ENCODE results near the gene DESI1.
"Not testable (repeated sequence)": the region's sequence is repeated elsewhere in the genome, so short reads cannot be mapped to it uniquely, and the experiment has no call there.

DESI1 gene

DNA sequence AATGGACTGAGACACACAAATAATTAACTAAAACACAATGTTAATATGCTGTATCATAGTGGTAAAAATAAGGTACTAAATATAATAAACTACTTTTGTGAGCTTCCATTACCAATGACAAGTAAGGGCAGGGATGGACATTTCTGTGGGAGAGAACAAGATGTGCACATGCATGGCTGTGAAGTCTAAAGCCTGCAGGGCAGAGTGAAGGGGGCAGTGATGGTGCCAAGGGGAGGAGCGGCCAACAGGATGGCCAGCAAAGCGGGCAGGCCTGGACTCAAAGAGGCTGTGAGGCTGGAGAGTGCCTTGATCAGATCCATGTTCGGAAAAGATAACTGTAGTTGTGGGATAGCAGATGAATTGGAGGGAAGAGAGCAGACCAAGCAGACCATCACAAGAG lies 12.5 kb downstream of the DESI1 start:
- 0 out of 2 replicates have a peak, but pooled peaks cover 3% of the 10 kb centered on the region for H3K36me3 ChIP-seq (ENCODE audit: insufficient read depth, low read length)
- H3K27me3 ChIP-seq (ENCODE audit: insufficient read depth, low read length), result no peaks in the 10 kb centered on the region
- no peaks in the 10 kb centered on the region for H3K4me1 ChIP-seq (ENCODE audit: control insufficient read depth, insufficient read depth, low read length, unreplicated experiment)
- H3K27ac ChIP-seq (ENCODE audit: low read depth, low read length), result no peak overlapping the region
- no peak overlapping the region for H3K4me3 ChIP-seq (ENCODE audit: low read depth, low read length)
- no peak overlapping the region for H2AFZ ChIP-seq (ENCODE audit: low read length, unreplicated experiment)
- peaks cover 11% of the 10 kb centered on the region for H3K79me2 ChIP-seq (ENCODE audit: control insufficient read depth, insufficient read depth, low read length, unreplicated experiment)

DNA sequence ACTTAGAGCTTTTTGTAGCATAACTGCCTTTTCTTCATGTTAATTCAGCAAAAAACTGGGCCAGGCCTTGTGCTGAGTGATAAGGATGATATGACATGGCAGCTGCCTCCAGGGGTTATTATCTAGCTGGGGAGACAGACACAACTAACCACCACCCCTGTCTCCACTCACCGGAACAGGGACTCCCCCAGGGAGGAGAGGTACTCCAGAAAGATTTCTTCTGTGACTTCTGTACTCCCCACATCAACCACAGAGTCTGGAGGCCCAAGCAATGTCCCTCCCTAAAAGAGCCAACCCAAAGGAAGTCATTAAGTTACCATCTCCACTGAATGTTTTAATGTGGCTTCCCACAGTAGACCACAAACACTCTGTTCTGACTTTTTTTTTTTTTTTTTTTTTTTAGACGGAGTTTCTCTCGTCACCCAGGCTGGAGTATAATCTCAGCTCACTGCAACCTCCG lies 16.9 kb downstream of the DESI1 start:
- no peak overlapping the region for H3K27ac ChIP-seq (ENCODE audit: low read depth, low read length)

DNA sequence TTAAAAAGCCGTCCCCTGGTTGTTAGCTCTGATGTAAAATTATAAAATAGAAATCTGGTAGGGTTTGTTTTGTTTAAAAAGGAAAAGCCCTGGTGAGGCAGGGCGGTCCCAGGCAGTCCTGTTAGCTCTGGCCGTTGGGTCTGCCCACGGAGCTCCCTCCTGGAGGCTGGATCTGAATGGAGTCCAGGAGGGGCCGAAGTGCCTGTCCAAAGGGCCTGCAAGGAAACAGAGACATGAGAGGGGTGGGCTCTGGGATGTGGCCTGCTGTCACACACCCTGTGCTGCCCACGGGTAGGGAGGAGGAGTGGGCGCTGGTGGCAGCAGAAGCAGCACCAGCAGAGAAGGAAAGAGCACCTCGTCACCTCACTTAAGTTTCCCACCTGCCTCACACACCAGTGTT lies 19.9 kb downstream of the DESI1 start:
- Histone ChIP-seq H2AFZ (ENCODE audit: low read length, unreplicated experiment) (no peak overlapping the region), H3K79me2 (ENCODE audit: control insufficient read depth, insufficient read depth, low read length, unreplicated experiment) (no peaks in the 10 kb centered on the region), H3K27me3 (ENCODE audit: insufficient read depth, low read length) (no peaks in the 10 kb centered on the region), H3K4me3 (ENCODE audit: low read depth, low read length) (no peak overlapping the region), H3K4me1 (ENCODE audit: control insufficient read depth, insufficient read depth, low read length, unreplicated experiment) (peaks cover 25% of the 10 kb centered on the region), H3K36me3 (ENCODE audit: insufficient read depth, low read length) (0 out of 2 replicates have a peak, but pooled peaks cover 3% of the 10 kb centered on the region), H3K27ac (ENCODE audit: low read depth, low read length) (no peak overlapping the region)

More for the DNA sequence above, 16.9 kb downstream of the DESI1 start:
- H3K4me1 ChIP-seq (ENCODE audit: control insufficient read depth, insufficient read depth, low read length, unreplicated experiment), result peaks cover 3% of the 10 kb centered on the region
- H3K79me2 ChIP-seq (ENCODE audit: control insufficient read depth, insufficient read depth, low read length, unreplicated experiment), result no peaks in the 10 kb centered on the region
- 0 out of 2 replicates have a peak, but pooled peaks cover 3% of the 10 kb centered on the region for H3K36me3 ChIP-seq (ENCODE audit: insufficient read depth, low read length)
- no peak overlapping the region for H3K4me3 ChIP-seq (ENCODE audit: low read depth, low read length)
- H3K27me3 ChIP-seq (ENCODE audit: insufficient read depth, low read length), result no peaks in the 10 kb centered on the region
- no peak overlapping the region for H2AFZ ChIP-seq (ENCODE audit: low read length, unreplicated experiment)

DNA sequence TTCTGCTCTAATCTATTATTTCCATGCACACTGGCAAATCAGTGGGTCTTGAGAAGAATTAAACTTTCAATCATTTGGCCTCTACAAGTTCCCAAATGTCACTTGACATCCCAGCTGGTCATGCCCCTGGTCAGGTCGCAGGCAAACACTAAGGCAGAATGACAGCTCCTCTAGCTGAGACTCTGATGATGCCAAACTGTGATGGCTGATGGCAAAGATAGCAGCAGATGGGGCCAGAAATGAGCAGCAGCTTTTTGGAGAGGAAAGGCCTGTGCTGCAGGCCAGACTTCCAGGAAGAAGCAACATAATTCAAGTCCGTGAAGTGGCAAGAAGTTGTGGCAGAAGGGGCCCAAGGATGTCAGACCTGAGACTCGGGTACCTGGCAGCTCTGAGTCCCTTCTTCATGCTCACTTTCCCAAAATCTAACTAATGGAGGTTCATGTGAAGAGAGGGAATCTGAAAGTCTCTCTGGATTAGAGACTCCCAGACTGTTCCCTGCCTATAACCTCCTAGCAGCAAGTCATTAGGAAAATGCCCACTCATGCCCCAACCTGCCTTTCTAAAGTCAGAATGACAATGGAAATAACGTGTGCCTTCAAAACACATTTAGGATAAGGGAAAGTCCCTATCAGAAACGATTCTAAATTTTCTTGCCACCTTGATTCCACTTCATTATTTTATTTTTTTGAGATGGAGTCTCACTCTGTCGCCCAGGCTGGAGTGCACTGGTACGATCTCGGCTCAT lies 21.8 kb downstream of the DESI1 start:
- Histone ChIP-seq H3K4me1 (ENCODE audit: control insufficient read depth, insufficient read depth, low read length, unreplicated experiment) (peaks cover 25% of the 10 kb centered on the region), H3K79me2 (ENCODE audit: control insufficient read depth, insufficient read depth, low read length, unreplicated experiment) (no peaks in the 10 kb centered on the region), H3K4me3 (ENCODE audit: low read depth, low read length) (no peak overlapping the region), H2AFZ (ENCODE audit: low read length, unreplicated experiment) (no peak overlapping the region), H3K27me3 (ENCODE audit: insufficient read depth, low read length) (no peaks in the 10 kb centered on the region), H3K27ac (ENCODE audit: low read depth, low read length) (peak overlapping the region; percentile 80), H3K36me3 (ENCODE audit: insufficient read depth, low read length) (no peaks in the 10 kb centered on the region)

DNA sequence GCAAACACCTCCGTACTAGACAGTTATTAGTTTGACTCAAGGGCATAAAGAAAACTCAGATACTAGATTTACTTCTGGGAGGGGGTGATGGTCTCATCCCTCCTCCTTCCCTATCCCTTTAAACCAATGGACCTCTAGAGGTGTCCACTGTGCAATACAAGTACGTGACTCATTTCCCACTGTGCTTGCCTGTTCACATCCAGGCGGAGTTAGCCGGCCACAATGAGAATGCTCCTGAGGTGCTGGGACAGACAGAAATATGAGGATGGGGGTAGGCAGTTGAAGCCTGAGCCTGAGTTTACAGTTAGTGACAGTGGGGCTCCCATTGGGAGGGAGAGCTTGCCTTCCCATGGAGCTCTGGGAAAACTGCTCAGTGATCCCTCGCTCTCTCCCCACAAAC lies 22.8 kb downstream of the DESI1 start:
- H3K27me3 ChIP-seq (ENCODE audit: insufficient read depth, low read length), result no peaks in the 10 kb centered on the region
- H3K79me2 ChIP-seq (ENCODE audit: control insufficient read depth, insufficient read depth, low read length, unreplicated experiment), result no peaks in the 10 kb centered on the region
- no peak overlapping the region for H2AFZ ChIP-seq (ENCODE audit: low read length, unreplicated experiment)
- no peaks in the 10 kb centered on the region for H3K36me3 ChIP-seq (ENCODE audit: insufficient read depth, low read length)
- peak overlapping the region; percentile 80 for H3K27ac ChIP-seq (ENCODE audit: low read depth, low read length)
- no peak overlapping the region for H3K4me3 ChIP-seq (ENCODE audit: low read depth, low read length)
- H3K4me1 ChIP-seq (ENCODE audit: control insufficient read depth, insufficient read depth, low read length, unreplicated experiment), result peaks cover 25% of the 10 kb centered on the region

DNA sequence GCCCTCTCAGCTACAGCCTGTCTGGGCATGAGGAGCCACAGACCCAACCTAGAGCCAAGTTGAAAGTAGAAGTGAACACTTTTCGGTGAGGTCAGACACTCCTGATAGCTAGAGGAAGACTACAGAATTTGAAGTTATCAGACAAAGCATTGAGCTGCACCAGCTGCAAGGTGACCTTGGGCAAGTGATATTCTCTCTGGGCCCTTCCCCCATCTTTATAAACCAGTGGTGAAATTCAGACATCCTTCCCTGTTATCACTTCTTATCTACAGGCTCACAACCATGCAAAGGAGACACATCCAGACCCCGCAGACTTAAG lies 23.2 kb downstream of the DESI1 start:
- H3K4me1 ChIP-seq (ENCODE audit: control insufficient read depth, insufficient read depth, low read length, unreplicated experiment), result peaks cover 25% of the 10 kb centered on the region
- no peaks in the 10 kb centered on the region for H3K27me3 ChIP-seq (ENCODE audit: insufficient read depth, low read length)
- H3K27ac ChIP-seq (ENCODE audit: low read depth, low read length), result peak overlapping the region; percentile 46
- H3K4me3 ChIP-seq (ENCODE audit: low read depth, low read length), result no peak overlapping the region
- no peak overlapping the region for H2AFZ ChIP-seq (ENCODE audit: low read length, unreplicated experiment)
- H3K79me2 ChIP-seq (ENCODE audit: control insufficient read depth, insufficient read depth, low read length, unreplicated experiment), result no peaks in the 10 kb centered on the region
- no peaks in the 10 kb centered on the region for H3K36me3 ChIP-seq (ENCODE audit: insufficient read depth, low read length)

DNA sequence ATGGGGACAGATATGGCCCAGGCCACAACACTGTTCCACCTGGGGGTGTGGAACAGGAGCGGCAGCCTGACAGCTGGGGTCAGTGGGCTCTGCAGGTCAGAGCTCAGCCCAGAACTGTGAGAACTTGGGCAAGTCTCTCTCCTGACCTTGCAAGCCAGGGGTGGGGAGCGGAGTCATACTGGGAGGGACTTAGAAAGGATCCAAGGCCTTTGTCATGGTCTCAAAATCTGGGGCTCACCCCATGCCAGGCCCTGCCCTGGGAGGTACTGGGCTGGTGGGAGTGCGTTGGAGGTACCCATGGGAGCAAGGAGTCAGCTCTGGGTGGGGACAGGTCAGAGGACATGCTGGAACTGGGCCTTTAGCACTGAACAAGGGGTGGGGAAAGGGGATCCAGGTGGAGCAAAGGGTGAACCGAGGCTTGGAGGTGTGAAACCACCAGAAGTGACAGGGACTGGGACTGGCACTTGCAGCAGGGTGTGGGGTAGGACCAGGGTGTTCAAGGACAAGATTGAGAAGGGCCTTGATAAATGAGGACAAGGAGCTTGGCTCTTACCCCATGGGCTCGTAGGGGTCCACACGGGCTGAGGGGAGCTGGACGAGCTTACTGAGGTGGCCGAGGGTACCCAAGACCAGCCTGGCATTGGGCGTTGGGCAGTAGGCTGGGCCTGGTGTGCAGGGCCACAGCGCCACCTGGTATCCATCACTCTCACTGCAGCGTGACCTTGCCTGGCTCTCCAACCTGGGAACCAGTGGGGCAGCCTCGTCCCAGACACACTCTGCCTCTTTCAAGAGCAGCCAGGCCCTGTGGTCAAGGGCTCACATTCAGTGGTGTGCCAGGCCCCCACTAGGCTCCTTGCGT lies 23.8 kb downstream of the DESI1 start:
- H3K4me3 ChIP-seq (ENCODE audit: low read depth, low read length), result no peak overlapping the region
- H3K27ac ChIP-seq (ENCODE audit: low read depth, low read length), result peak overlapping the region; percentile 46
- no peaks in the 10 kb centered on the region for H3K79me2 ChIP-seq (ENCODE audit: control insufficient read depth, insufficient read depth, low read length, unreplicated experiment)
- H2AFZ ChIP-seq (ENCODE audit: low read length, unreplicated experiment), result no peak overlapping the region
- peaks cover 25% of the 10 kb centered on the region for H3K4me1 ChIP-seq (ENCODE audit: control insufficient read depth, insufficient read depth, low read length, unreplicated experiment)
- H3K36me3 ChIP-seq (ENCODE audit: insufficient read depth, low read length), result no peaks in the 10 kb centered on the region
- H3K27me3 ChIP-seq (ENCODE audit: insufficient read depth, low read length), result no peaks in the 10 kb centered on the region

DNA sequence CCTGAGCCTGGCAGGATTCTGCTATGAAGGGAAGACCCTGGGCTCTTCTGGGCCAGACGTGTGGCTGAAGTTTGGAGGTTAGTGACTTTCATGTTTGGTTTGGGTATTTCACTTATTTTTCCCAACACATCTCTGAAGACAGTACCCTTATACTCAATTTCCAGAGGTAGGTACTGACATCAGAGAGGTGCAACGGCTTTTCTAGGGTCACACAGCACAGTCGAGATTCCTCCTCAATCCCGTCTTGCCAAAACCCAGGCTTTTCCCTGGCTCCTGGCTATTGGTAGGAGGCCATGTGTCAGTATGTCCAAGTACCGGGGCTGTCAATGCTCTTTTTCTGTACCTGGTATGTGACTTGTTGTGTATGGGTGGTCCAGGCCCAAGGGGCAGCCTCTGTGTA lies 25.1 kb downstream of the DESI1 start:
- Histone ChIP-seq H3K27ac (ENCODE audit: low read depth, low read length) (no peak overlapping the region), H3K4me1 (ENCODE audit: control insufficient read depth, insufficient read depth, low read length, unreplicated experiment) (peaks cover 25% of the 10 kb centered on the region), H3K79me2 (ENCODE audit: control insufficient read depth, insufficient read depth, low read length, unreplicated experiment) (no peaks in the 10 kb centered on the region), H3K36me3 (ENCODE audit: insufficient read depth, low read length) (no peaks in the 10 kb centered on the region), H3K27me3 (ENCODE audit: insufficient read depth, low read length) (no peaks in the 10 kb centered on the region), H2AFZ (ENCODE audit: low read length, unreplicated experiment) (no peak overlapping the region), H3K4me3 (ENCODE audit: low read depth, low read length) (no peak overlapping the region)

DNA sequence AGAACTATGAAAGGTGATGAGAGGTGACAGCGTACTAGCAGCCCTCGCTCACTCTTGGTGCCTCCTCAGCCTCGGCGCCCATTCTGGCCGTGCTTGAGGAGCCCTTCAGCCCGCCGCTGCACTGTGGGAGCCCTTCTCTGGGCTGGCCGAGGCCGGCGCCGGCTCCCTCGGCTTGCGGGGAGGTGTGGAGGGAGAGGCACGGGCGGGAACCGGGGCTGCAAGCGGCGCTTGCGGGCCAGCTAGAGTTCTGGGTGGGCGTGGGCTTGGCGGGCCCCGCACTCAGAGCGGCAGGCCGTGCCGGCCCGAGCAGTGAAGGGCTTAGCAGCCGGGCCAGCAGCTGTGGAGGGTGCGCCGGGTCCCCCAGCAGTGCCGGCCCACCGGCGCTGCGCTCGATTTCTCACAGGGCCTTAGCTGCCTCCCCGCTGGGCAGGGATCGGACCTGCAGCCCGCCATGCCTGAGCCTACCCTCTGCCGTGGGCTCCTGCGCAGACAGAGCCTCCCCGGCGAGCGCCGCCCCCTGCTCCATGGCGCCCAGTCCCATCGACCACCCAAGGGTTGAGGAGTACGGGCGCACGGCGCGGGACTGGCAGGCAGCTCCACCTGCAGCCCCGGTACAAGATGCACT lies 27.4 kb downstream of the DESI1 start:
- H3K79me2 ChIP-seq (ENCODE audit: control insufficient read depth, insufficient read depth, low read length, unreplicated experiment), result peaks cover 11% of the 10 kb centered on the region
- peaks cover 17% of the 10 kb centered on the region for H3K4me1 ChIP-seq (ENCODE audit: control insufficient read depth, insufficient read depth, low read length, unreplicated experiment)
- H3K36me3 ChIP-seq (ENCODE audit: insufficient read depth, low read length); H3K27ac ChIP-seq (ENCODE audit: low read depth, low read length); H2AFZ ChIP-seq (ENCODE audit: low read length, unreplicated experiment); H3K4me3 ChIP-seq (ENCODE audit: low read depth, low read length); H3K27me3 ChIP-seq (ENCODE audit: insufficient read depth, low read length): not testable (repeated sequence)

DNA sequence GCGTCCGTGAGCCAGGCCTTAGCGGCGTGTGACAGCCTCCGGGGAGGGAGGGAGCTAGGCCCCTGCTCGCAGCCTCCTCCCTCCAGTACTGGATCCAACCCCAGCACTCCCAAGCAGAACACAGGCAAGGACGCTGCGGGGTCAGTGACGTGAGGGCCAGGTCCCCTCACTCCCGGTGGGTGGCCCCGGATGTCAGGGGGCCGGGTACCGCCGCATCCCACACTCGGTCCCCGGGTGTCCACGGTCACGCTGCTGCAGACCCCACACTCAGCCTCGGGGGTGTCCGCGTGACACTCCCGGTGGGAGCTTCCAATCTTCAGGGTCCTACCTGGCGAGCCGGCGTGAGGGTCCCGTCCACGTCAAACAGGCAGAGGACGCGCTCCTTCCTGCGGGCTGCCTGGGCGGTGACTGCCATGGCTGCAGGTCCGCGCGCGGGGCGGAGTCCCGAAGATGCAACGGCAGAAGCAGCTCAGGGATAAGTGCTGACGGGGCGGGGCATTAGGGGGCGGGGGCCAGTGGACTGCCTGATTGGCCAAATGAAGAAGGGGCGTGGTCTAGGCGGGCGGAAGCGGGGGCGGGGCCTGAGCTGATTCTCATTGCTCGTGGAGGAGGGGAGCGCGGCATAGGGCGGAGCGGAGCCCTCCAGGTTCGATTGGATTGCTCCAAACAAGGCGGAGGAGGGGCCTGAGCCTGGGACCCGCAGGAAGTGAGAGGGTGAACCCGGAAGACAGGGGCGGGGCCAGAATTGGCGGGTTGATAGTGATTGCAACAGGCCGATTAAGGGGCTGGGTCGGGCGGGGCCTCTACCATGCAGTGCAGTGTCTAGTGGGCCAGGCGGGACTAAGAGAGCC lies 31.2 kb downstream of the DESI1 start, which contains the start of gene PMM1:
PMM1 (minus strand) TSS at position 450 of the 851 bp plus-strand sequence; CDS start at position 415, 35 bp downstream.
- no peaks in the 10 kb centered on the region for H3K27me3 ChIP-seq (ENCODE audit: insufficient read depth, low read length)
- peaks cover 6% of the 10 kb centered on the region for H3K4me1 ChIP-seq (ENCODE audit: control insufficient read depth, insufficient read depth, low read length, unreplicated experiment)
- peaks cover 15% of the 10 kb centered on the region for H3K79me2 ChIP-seq (ENCODE audit: control insufficient read depth, insufficient read depth, low read length, unreplicated experiment)
- peak within 1 kb of the TSS; percentile 98 for H3K4me3 ChIP-seq (ENCODE audit: low read depth, low read length)
- H3K36me3 ChIP-seq (ENCODE audit: insufficient read depth, low read length), result no peaks in the 10 kb centered on the region
- peak within 1 kb of the TSS; percentile 26; the same call in 1 of the 2 replicates for H3K27ac ChIP-seq (ENCODE audit: low read depth, low read length)
- H2AFZ ChIP-seq (ENCODE audit: low read length, unreplicated experiment), result no peak within 1 kb of the TSS
